Heart left ventricle (tissue), 16 donors: ENCODE results near the gene TM9SF4. TPM values are rescaled to one million over a fixed set of nuclear protein-coding genes. Genes with fewer than 3 reads are reported as not detected.

Source experiments
- ATAC-seq, 4 donors: fragments of 200-7000 bp; cut with Tn5 transposase; one replicate each; pipeline ENCODE4 v1.9.1; 2020 to 2022; ENCODE audit warnings: moderate library complexity in 4 of 4, mild to moderate bottlenecking in 3 of 4, moderate number of reproducible peaks in 1 of 4
- DNase-seq, 5 donors: peaks; one replicate each; pipeline ENCODE4 v3.0.0-alpha.2; 2020
- H3K27ac ChIP-seq, 12 donors: fragments of 200-600 bp; sonication (generic) in 4 of 12; one replicate each; pipeline versions ENCODE4 v1.5.0 to v1.8.0; 2016 to 2022; ENCODE audit warnings: mild to moderate bottlenecking in 2 of 12
- H3K27me3 ChIP-seq, 9 donors: fragments of 200-600 bp; sonication (generic) in 2 of 9; one replicate each; pipeline versions ENCODE4 v1.5.1 to v1.8.0; 2016 to 2022; ENCODE audit warnings: mild to moderate bottlenecking in 3 of 9
- H3K36me3 ChIP-seq, 9 donors: fragments of 200-600 bp; sonication (generic) in 2 of 9; one replicate each; pipeline versions ENCODE4 v1.5.0 to v1.8.0; 2018 to 2022; ENCODE audit warnings: mild to moderate bottlenecking in 2 of 9
- H3K4me1 ChIP-seq, 12 donors: fragments of 200-600 bp; sonication (generic) in 4 of 12; one replicate each; pipeline versions ENCODE4 v1.5.0 to v1.8.0; 2016 to 2022; ENCODE audit warnings: mild to moderate bottlenecking in 3 of 12
- H3K4me3 ChIP-seq, 12 donors: fragments of 200-600 bp; sonication (generic) in 4 of 12; one replicate each; pipeline versions ENCODE4 v1.5.0 to v1.8.0; 2017 to 2022; ENCODE audit warnings: mild to moderate bottlenecking in 9 of 12, moderate library complexity in 4 of 12
- H3K9me3 ChIP-seq, 12 donors: fragments of 200-600 bp; sonication (generic) in 4 of 12; one replicate each; pipeline versions ENCODE4 v1.5.0 to v1.8.0; 2016 to 2022; ENCODE audit warnings: mild to moderate bottlenecking in 1 of 12
- CTCF ChIP-seq, 12 donors: fragments of 200-600 bp; sonication (generic) in 4 of 12; IDR thresholded peaks; one replicate each; pipeline versions ENCODE4 v1.5.0 to v1.8.0; 2018 to 2022; ENCODE audit warnings: antibody characterized with exemption in 12 of 12, mild to moderate bottlenecking in 5 of 12
- POLR2A ChIP-seq, 2 donors: fragments of 450-650 bp; IDR thresholded peaks; one replicate each; pipeline ENCODE4 v1.6.1; 2017; ENCODE audit warnings: antibody characterized with exemption in 2 of 2, mild to moderate bottlenecking in 2 of 2, moderate library complexity in 2 of 2
- WGBS, 4 donors: extraction: QIAGEN DNeasy Blood & Tissue Kit in 2 of 4; methylation state at CpG; one replicate each; pipeline versions ENCODE4 v1.1.5 to v1.1.7; 2013 to 2018; 5-methylcytosine and 5-hydroxymethylcytosine counted together
- intact Hi-C, 10 donors: fragments of 100-400 bp; cut with DNase I; formaldehyde crosslinking; loops; one replicate each; pipeline versions ENCODE4 v1.11.1 to v1.14.2; 2022
- polyA plus RNA-seq, 2 donors: library from polyadenylated mRNA; stranded (reverse); fragments of 200-250 nt; gene quantifications; one replicate each; pipeline ENCODE4 v1.2.3, GENCODE V29; 2013
- total RNA-seq, 9 donors: library from RNA; depleted of rRNA in 2 of 9; stranded (reverse); fragments of >200 nt in 2 of 9; fragmentation: NEBNext Ultra II Directional in 3 of 9; extraction: Animal tissue kit (Norgen Biotek cat#: 25700) in 3 of 9; gene quantifications; one replicate each; pipeline versions ENCODE4 v1.1.0 to v1.2.4, GENCODE V29; 2016 to 2023
- donor health status: ischemic (EF 13 %, LVEDD 7.1; RV severe dilation, severe dysfunction).
- donor health status: healthy with polysubstance abuse.
- donor health status: DM: no; HTN: yes; CAD: no.
- donor health status: DM: no; HTN: no; CAD: no.
- donor health status: ischemic (EF 25% LVEDD 6.9; RV normal size, moderate dysfunction).
- donor health status: ischemic (EF 25% LVEDD 5.7; RV mildly dilated, moderate dysfunction).
- donor health status: healthy.
- donor health status: DM: yes; HTN: yes; CAD: no.
- donor health status: ischemic (EF 35%, LVEDD 5.7; RV mildly dilated, moderate dysfunction).
- donor health status: nonischemic (EF 11% LVEDD 7.7; RV severe dilation, severe dysfunction).
- donor health status: DM: yes; HTN: yes; CAD: no.
- donor health status: PGD.
- donor health status: ischemic (EF 29% LVEDD 5.4; RV normal size, mild dysfunction).
- donor health status: nonischemic (EF 23%, LVEDD 6.1; RV moderate dilation, normal function).

The TM9SF4 gene
- total and polyA plus RNA-seq, 11 donors, result 15.7 to 37.9 (median 28.8) TPM

- peaks cover 0 to 100% (median 97%) of the 10 kb centered on the region in 9 donors for H3K36me3 ChIP-seq
- H3K27ac ChIP-seq, result no peak overlapping the region
- no peaks in the 10 kb centered on the region for H3K27me3 ChIP-seq
- 90 to 95% (median 94%) methylated on average over 5 of the region's 5 CpGs for WGBS, 4 donors
- H3K9me3 ChIP-seq, result no peaks in the 10 kb centered on the region
- ATAC-seq (no peak), DNase-seq (no peak)
- H3K4me3 ChIP-seq, result no peak overlapping the region
- TF ChIP-seq POLR2A (IDR thresholded peaks at IDR 0.05), result no peak
- no peak for TF ChIP-seq CTCF (IDR thresholded peaks at IDR 0.05)
- intact Hi-C loops, result no loop called here
- no peaks in the 10 kb centered on the region for H3K4me1 ChIP-seq
These were observed 32.6 kb downstream of the TM9SF4 start for GRCh38 chr20:32142088-32142487.

- intact Hi-C loops, result no loop called here
- 94 to 96% (median 95%) methylated on average over 13 to 15 of the region's 15 CpGs for WGBS, 4 donors
- no peak for TF ChIP-seq POLR2A (IDR thresholded peaks at IDR 0.05)
- no peaks in the 10 kb centered on the region for H3K4me1 ChIP-seq
- H3K4me3 ChIP-seq, result no peak overlapping the region
- ATAC-seq (no peak), DNase-seq (no peak)
- H3K36me3 ChIP-seq, result peaks cover 0 to 100% (median 97%) of the 10 kb centered on the region in 9 donors
- H3K27ac ChIP-seq, result no peak overlapping the region
- H3K27me3 ChIP-seq, result no peaks in the 10 kb centered on the region
- no peaks in the 10 kb centered on the region for H3K9me3 ChIP-seq
These were observed 33.5 kb downstream of the TM9SF4 start for GRCh38 chr20:32142991-32143390.

- H3K27me3 ChIP-seq, result no peaks in the 10 kb centered on the region
- no peak overlapping the region for H3K4me3 ChIP-seq
- H3K4me1 ChIP-seq, result no peaks in the 10 kb centered on the region
- no peaks in the 10 kb centered on the region for H3K9me3 ChIP-seq
- ATAC-seq, result no peak
- H3K27ac ChIP-seq, result no peak overlapping the region
- intact Hi-C loops, result no loop called here
- TF ChIP-seq CTCF (IDR thresholded peaks at IDR 0.05) (no peak), POLR2A (IDR thresholded peaks at IDR 0.05) (no peak)
- DNase-seq, result no peak
- H3K36me3 ChIP-seq, result peaks cover 0 to 100% (median 97%) of the 10 kb centered on the region in 9 donors
- 92 to 96% (median 94%) methylated on average over 8 of the region's 8 CpGs for WGBS, 4 donors
These were observed 35.6 kb downstream of the TM9SF4 start for GRCh38 chr20:32144898-32145662.

GRCh38 chr20:32149566-32150170, 40.2 kb downstream of the TM9SF4 start:
- TF ChIP-seq POLR2A (IDR thresholded peaks at IDR 0.05), result no peak
- no peak for TF ChIP-seq CTCF (IDR thresholded peaks at IDR 0.05)
- Histone ChIP-seq H3K9me3 (no peaks in the 10 kb centered on the region), H3K4me1 (peaks cover 0 to 11% (median 3%) of the 10 kb centered on the region in 12 donors), H3K4me3 (no peak overlapping the region), H3K27me3 (no peaks in the 10 kb centered on the region), H3K36me3 (peaks cover 0 to 100% (median 93%) of the 10 kb centered on the region in 9 donors), H3K27ac (no peak overlapping the region)
- 78 to 86% (median 84%) methylated on average over 5 to 8 of the region's 8 CpGs for WGBS, 4 donors
- DNase-seq (no peak), ATAC-seq (no peak)
- intact Hi-C loops, result loop anchor here in 2 of 10 donors (10.0 kb wide), 2 partner anchors 335 to 505 kb away; no protein-coding TSS in a partner anchor
